GM23338 (cell line): Measurements from ENCODE around the gene CASQ1. TPM values are rescaled to one million over a fixed set of nuclear protein-coding genes. Genes with fewer than 3 reads are reported as not detected.

Experiments used
- ATAC-seq: fragments of 200-7000 bp; cut with Tn5 transposase; 3 replicates; pipeline ENCODE4 v1.9.1; 2020
- DNase-seq: peaks from one replicate; pipeline ENCODE4 v3.0.0-alpha.2; 2015; ENCODE audit warnings: low spot score
- H2AFZ ChIP-seq: fragments of 200-600 bp; sonication (generic); 2 replicates; pipeline ENCODE4 v1.8.0; 2016; ENCODE audit warnings: antibody characterized with exemption, mild to moderate bottlenecking, moderate library complexity
- H3F3A ChIP-seq: fragments of 200-600 bp; sonication (generic); replicated peaks from 2 replicates; pipeline ENCODE4 v1.8.0; 2017; ENCODE audit warnings: antibody characterized with exemption, mixed run types, low read depth
- H3K27ac ChIP-seq: fragments of 200-600 bp; sonication (generic); 2 replicates; pipeline ENCODE4 v1.6.1; 2016; ENCODE audit warnings: low read depth
- H3K27me3 ChIP-seq: fragments of 200-600 bp; sonication (generic); 2 replicates; pipeline ENCODE4 v1.8.0; 2016; ENCODE audit warnings: mild to moderate bottlenecking, mixed run types, moderate library complexity; ENCODE audit not compliant: insufficient read depth
- H3K36me3 ChIP-seq: fragments of 200-600 bp; sonication (generic); 2 replicates; pipeline ENCODE4 v1.8.0; 2016; ENCODE audit warnings: mild to moderate bottlenecking; ENCODE audit not compliant: insufficient read depth
- H3K4me1 ChIP-seq: fragments of 200-600 bp; sonication (generic); 2 replicates; pipeline ENCODE4 v1.8.0; 2016; ENCODE audit warnings: mild to moderate bottlenecking, moderate library complexity; ENCODE audit not compliant: insufficient read depth
- H3K4me2 ChIP-seq: fragments of 200-600 bp; sonication (generic); 2 replicates; pipeline ENCODE4 v1.7.1; 2017; ENCODE audit warnings: mixed run types
- H3K4me3 ChIP-seq: fragments of 200-600 bp; sonication (generic); 2 replicates; pipeline ENCODE4 v1.6.1; 2016; ENCODE audit warnings: mixed run types
- H3K79me2 ChIP-seq: fragments of 200-600 bp; sonication (generic); replicated peaks from 2 replicates; pipeline ENCODE4 v1.8.0; 2017; ENCODE audit warnings: mild to moderate bottlenecking; ENCODE audit not compliant: insufficient read depth
- H3K9me2 ChIP-seq: fragments of 200-600 bp; sonication (generic); 2 replicates; pipeline ENCODE4 v1.8.0; 2017; ENCODE audit not compliant: insufficient read depth
- H4K20me1 ChIP-seq: fragments of 200-600 bp; sonication (generic); replicated peaks from 2 replicates; pipeline ENCODE4 v1.8.0; 2017; ENCODE audit warnings: mild to moderate bottlenecking; ENCODE audit not compliant: insufficient read depth
- H3K27ac Mint-ChIP-seq: 2 replicates; pipeline ENCODE4 v1.8.0; 2020; ENCODE audit warnings: inconsistent platforms, mild to moderate bottlenecking, moderate library complexity, mixed read lengths
- H3K27me3 Mint-ChIP-seq: 3 replicates; pipeline ENCODE4 v1.8.0; 2022; ENCODE audit warnings: low read depth, mild to moderate bottlenecking, moderate library complexity, mixed read lengths, inconsistent platforms; ENCODE audit not compliant: insufficient read depth, poor library complexity
- H3K36me3 Mint-ChIP-seq: 3 replicates; pipeline ENCODE4 v1.8.0; 2021; ENCODE audit warnings: low read depth, mild to moderate bottlenecking, inconsistent platforms, moderate library complexity, mixed read lengths
- H3K4me1 Mint-ChIP-seq: 3 replicates; pipeline ENCODE4 v1.8.0; 2020; ENCODE audit warnings: mild to moderate bottlenecking, inconsistent platforms, mixed read lengths
- H3K4me3 Mint-ChIP-seq: 3 replicates; pipeline ENCODE4 v1.8.0; 2021; ENCODE audit warnings: moderate library complexity, mild to moderate bottlenecking, inconsistent platforms, mixed read lengths
- H3K9me3 Mint-ChIP-seq: 3 replicates; pipeline ENCODE4 v1.8.0; 2020; ENCODE audit warnings: moderate library complexity, mild to moderate bottlenecking, inconsistent platforms, mixed read lengths
- CREB1 ChIP-seq: fragments of 250-450 bp; sonication (Bioruptor Pico); IDR thresholded peaks from 2 replicates; pipeline ENCODE4 v1.5.0; 2020; ENCODE audit warnings: low read depth, mild to moderate bottlenecking, moderate library complexity
- EZH2 ChIP-seq: fragments of 200-600 bp; sonication (generic); IDR thresholded peaks from one replicate; pipeline ENCODE4 v1.8.0; 2017; ENCODE audit warnings: antibody characterized with exemption, mild to moderate bottlenecking, low read depth; ENCODE audit not compliant: unreplicated experiment
- EZH2phosphoT487 ChIP-seq: fragments of 200-600 bp; sonication (generic); IDR thresholded peaks from one replicate; pipeline ENCODE4 v1.8.1; 2018; ENCODE audit warnings: antibody characterized with exemption; ENCODE audit not compliant: unreplicated experiment
- JUNB ChIP-seq: IDR thresholded peaks from one replicate; pipeline ENCODE4 v1.6.1; 2016; ENCODE audit warnings: antibody characterized with exemption; ENCODE audit not compliant: unreplicated experiment
- NANOG ChIP-seq: IDR thresholded peaks from 2 replicates; pipeline ENCODE4 v1.6.1; 2016; ENCODE audit warnings: antibody characterized with exemption, borderline replicate concordance
- POLR2AphosphoS5 ChIP-seq: IDR thresholded peaks from 2 replicates; pipeline ENCODE4 v1.6.1; 2016; ENCODE audit warnings: antibody characterized with exemption, low read depth
- STAT1 ChIP-seq: IDR thresholded peaks from one replicate; pipeline ENCODE4 v1.6.1; 2016; ENCODE audit warnings: antibody characterized with exemption; ENCODE audit not compliant: unreplicated experiment
- ZNF114 ChIP-seq: fragments of 250-450 bp; sonication (Bioruptor Pico); IDR thresholded peaks from 2 replicates; pipeline ENCODE4 v1.5.0; 2020; ENCODE audit warnings: mild to moderate bottlenecking, moderate library complexity
- ZNF331 ChIP-seq: fragments of 250-450 bp; sonication (Bioruptor Pico); IDR thresholded peaks from 2 replicates; pipeline ENCODE4 v1.5.0; 2020; ENCODE audit warnings: low read depth, mild to moderate bottlenecking, moderate library complexity
- polyA plus RNA-seq: library from polyadenylated mRNA; unstranded; fragments of >200 nt; fragmentation: Nextera tagmentation; extraction: Ambion mirVana; gene quantifications from 2 replicates; pipeline ENCODE4 v1.2.1, GENCODE V29; 2016
- total RNA-seq: library from RNA; depleted of rRNA; stranded (reverse); fragments of >200 nt; shearing (Covaris generic); gene quantifications from 2 replicates; pipeline ENCODE4 v1.2.3, GENCODE V29; 2014
- TF ChIP-seq, protein P1 (sequence below), 2 experiments: fragments of 200-600 bp in 1 of 2; sonication (generic) in 1 of 2; conservative IDR thresholded peaks; 2 replicates each; pipeline versions ENCODE4 v1.5.1 to v1.6.1; 2016 to 2017; ENCODE audit warnings: antibody characterized with exemption in 2 of 2, low read depth in 2 of 2, mild to moderate bottlenecking in 2 of 2, moderate library complexity in 1 of 2
- TF ChIP-seq, protein P2 (sequence below): IDR thresholded peaks from one replicate; pipeline ENCODE4 v1.6.1; 2018; ENCODE audit warnings: antibody characterized with exemption; ENCODE audit not compliant: unreplicated experiment
- TF ChIP-seq, protein P3 (sequence below): IDR thresholded peaks from 2 replicates; pipeline ENCODE4 v1.6.1; 2016; ENCODE audit warnings: antibody characterized with exemption
- TF ChIP-seq, protein P4 (sequence below): fragments of 250-450 bp; sonication (Bioruptor Pico); IDR thresholded peaks from 2 replicates; pipeline ENCODE4 v1.5.0; 2020; ENCODE audit warnings: mild to moderate bottlenecking, moderate library complexity

Gene CASQ1
- total and polyA plus RNA-seq, 2 experiments from 2014 or later, result 1.1 to 2.8 TPM

DNA sequence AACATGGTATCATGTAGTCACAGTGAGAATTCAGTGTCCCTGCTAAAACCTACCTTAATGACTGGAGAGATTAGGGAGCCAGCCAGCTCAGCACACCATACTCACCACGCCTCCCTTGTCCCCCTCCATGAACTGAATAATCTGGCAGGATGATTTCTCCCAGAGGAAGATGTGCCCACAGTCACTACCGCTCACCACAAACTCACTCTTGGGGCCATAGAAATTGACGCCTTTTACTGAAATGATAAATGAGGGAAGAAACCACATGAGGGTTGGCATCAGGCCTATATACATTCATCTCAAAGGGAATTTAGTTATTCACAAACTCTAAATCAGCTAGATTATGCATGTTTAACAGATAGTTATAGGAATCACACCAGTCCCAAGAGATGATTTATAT lies 32.2 kb downstream of the CASQ1 start:
- Histone ChIP-seq H2AFZ (no peak overlapping the region), H3K4me2 (no peak overlapping the region), H3K27me3 (no peaks in the 10 kb centered on the region), H3K27ac (no peak overlapping the region), H3K4me3 (no peak overlapping the region), H3K4me1 (no peaks in the 10 kb centered on the region; the same call in 1 of the 2 replicates), H3F3A (peaks cover 10% of the 10 kb centered on the region; the same call in 1 of the 2 replicates), H4K20me1 (peaks cover 9% of the 10 kb centered on the region; the same call in 1 of the 2 replicates), H3K9me2 (no peaks in the 10 kb centered on the region), H3K79me2 (no peaks in the 10 kb centered on the region), H3K36me3 (peaks cover 46% of the 10 kb centered on the region)
- Mint-ChIP-seq H3K27me3 (no peaks in the 10 kb centered on the region), H3K4me1 (peaks cover 21% of the 10 kb centered on the region), H3K4me3 (no peak overlapping the region), H3K9me3 (no peaks in the 10 kb centered on the region), H3K36me3 (peaks cover 68% of the 10 kb centered on the region), H3K27ac (no peak overlapping the region)
- DNase-seq (no peak), ATAC-seq (no peak)
- TF ChIP-seq EZH2phosphoT487 (no peak), EZH2 (no peak), JUNB (no peak), POLR2AphosphoS5 (no peak), ZNF331 (no peak), ZNF114 (no peak), CREB1 (CRISPR knock-in tag) (no peak), NANOG (no peak), STAT1 (no peak)
- TF ChIP-seq, protein P1, sequence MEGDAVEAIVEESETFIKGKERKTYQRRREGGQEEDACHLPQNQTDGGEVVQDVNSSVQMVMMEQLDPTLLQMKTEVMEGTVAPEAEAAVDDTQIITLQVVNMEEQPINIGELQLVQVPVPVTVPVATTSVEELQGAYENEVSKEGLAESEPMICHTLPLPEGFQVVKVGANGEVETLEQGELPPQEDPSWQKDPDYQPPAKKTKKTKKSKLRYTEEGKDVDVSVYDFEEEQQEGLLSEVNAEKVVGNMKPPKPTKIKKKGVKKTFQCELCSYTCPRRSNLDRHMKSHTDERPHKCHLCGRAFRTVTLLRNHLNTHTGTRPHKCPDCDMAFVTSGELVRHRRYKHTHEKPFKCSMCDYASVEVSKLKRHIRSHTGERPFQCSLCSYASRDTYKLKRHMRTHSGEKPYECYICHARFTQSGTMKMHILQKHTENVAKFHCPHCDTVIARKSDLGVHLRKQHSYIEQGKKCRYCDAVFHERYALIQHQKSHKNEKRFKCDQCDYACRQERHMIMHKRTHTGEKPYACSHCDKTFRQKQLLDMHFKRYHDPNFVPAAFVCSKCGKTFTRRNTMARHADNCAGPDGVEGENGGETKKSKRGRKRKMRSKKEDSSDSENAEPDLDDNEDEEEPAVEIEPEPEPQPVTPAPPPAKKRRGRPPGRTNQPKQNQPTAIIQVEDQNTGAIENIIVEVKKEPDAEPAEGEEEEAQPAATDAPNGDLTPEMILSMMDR (conservative IDR thresholded peaks at IDR 0.05; ENCODE audit: low read depth in 2 of 2), result no peak
- TF ChIP-seq, protein P2, sequence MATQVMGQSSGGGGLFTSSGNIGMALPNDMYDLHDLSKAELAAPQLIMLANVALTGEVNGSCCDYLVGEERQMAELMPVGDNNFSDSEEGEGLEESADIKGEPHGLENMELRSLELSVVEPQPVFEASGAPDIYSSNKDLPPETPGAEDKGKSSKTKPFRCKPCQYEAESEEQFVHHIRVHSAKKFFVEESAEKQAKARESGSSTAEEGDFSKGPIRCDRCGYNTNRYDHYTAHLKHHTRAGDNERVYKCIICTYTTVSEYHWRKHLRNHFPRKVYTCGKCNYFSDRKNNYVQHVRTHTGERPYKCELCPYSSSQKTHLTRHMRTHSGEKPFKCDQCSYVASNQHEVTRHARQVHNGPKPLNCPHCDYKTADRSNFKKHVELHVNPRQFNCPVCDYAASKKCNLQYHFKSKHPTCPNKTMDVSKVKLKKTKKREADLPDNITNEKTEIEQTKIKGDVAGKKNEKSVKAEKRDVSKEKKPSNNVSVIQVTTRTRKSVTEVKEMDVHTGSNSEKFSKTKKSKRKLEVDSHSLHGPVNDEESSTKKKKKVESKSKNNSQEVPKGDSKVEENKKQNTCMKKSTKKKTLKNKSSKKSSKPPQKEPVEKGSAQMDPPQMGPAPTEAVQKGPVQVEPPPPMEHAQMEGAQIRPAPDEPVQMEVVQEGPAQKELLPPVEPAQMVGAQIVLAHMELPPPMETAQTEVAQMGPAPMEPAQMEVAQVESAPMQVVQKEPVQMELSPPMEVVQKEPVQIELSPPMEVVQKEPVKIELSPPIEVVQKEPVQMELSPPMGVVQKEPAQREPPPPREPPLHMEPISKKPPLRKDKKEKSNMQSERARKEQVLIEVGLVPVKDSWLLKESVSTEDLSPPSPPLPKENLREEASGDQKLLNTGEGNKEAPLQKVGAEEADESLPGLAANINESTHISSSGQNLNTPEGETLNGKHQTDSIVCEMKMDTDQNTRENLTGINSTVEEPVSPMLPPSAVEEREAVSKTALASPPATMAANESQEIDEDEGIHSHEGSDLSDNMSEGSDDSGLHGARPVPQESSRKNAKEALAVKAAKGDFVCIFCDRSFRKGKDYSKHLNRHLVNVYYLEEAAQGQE, result no peak
- TF ChIP-seq, protein P3, sequence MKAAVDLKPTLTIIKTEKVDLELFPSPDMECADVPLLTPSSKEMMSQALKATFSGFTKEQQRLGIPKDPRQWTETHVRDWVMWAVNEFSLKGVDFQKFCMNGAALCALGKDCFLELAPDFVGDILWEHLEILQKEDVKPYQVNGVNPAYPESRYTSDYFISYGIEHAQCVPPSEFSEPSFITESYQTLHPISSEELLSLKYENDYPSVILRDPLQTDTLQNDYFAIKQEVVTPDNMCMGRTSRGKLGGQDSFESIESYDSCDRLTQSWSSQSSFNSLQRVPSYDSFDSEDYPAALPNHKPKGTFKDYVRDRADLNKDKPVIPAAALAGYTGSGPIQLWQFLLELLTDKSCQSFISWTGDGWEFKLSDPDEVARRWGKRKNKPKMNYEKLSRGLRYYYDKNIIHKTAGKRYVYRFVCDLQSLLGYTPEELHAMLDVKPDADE, result no peak
- TF ChIP-seq, protein P4, sequence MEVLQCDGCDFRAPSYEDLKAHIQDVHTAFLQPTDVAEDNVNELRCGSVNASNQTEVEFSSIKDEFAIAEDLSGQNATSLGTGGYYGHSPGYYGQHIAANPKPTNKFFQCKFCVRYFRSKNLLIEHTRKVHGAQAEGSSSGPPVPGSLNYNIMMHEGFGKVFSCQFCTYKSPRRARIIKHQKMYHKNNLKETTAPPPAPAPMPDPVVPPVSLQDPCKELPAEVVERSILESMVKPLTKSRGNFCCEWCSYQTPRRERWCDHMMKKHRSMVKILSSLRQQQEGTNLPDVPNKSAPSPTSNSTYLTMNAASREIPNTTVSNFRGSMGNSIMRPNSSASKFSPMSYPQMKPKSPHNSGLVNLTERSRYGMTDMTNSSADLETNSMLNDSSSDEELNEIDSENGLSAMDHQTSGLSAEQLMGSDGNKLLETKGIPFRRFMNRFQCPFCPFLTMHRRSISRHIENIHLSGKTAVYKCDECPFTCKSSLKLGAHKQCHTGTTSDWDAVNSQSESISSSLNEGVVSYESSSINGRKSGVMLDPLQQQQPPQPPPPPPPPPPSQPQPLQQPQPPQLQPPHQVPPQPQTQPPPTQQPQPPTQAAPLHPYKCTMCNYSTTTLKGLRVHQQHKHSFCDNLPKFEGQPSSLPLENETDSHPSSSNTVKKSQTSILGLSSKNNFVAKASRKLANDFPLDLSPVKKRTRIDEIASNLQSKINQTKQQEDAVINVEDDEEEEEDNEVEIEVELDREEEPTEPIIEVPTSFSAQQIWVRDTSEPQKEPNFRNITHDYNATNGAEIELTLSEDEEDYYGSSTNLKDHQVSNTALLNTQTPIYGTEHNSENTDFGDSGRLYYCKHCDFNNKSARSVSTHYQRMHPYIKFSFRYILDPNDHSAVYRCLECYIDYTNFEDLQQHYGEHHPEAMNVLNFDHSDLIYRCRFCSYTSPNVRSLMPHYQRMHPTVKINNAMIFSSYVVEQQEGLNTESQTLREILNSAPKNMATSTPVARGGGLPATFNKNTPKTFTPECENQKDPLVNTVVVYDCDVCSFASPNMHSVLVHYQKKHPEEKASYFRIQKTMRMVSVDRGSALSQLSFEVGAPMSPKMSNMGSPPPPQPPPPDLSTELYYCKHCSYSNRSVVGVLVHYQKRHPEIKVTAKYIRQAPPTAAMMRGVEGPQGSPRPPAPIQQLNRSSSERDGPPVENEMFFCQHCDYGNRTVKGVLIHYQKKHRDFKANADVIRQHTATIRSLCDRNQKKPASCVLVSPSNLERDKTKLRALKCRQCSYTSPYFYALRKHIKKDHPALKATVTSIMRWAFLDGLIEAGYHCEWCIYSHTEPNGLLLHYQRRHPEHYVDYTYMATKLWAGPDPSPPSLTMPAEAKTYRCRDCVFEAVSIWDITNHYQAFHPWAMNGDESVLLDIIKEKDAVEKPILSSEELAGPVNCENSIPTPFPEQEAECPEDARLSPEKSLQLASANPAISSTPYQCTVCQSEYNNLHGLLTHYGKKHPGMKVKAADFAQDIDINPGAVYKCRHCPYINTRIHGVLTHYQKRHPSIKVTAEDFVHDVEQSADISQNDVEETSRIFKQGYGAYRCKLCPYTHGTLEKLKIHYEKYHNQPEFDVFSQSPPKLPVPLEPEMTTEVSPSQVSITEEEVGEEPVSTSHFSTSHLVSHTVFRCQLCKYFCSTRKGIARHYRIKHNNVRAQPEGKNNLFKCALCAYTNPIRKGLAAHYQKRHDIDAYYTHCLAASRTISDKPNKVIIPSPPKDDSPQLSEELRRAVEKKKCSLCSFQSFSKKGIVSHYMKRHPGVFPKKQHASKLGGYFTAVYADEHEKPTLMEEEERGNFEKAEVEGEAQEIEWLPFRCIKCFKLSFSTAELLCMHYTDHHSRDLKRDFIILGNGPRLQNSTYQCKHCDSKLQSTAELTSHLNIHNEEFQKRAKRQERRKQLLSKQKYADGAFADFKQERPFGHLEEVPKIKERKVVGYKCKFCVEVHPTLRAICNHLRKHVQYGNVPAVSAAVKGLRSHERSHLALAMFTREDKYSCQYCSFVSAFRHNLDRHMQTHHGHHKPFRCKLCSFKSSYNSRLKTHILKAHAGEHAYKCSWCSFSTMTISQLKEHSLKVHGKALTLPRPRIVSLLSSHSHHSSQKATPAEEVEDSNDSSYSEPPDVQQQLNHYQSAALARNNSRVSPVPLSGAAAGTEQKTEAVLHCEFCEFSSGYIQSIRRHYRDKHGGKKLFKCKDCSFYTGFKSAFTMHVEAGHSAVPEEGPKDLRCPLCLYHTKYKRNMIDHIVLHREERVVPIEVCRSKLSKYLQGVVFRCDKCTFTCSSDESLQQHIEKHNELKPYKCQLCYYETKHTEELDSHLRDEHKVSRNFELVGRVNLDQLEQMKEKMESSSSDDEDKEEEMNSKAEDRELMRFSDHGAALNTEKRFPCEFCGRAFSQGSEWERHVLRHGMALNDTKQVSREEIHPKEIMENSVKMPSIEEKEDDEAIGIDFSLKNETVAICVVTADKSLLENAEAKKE, result no peak
